HEK293 (cell line): ENCODE results near the gene RFPL1.
"Not testable (repeated sequence)": the region's sequence is repeated elsewhere in the genome, so short reads cannot be mapped to it uniquely, and the experiment has no call there.

ENCODE experiments used
- BCL11B ChIP-seq: fragments of 450-650 bp; formaldehyde crosslinking; IDR thresholded peaks from 2 replicates; pipeline ENCODE4 v1.5.1; 2016; ENCODE audit warnings: low read depth, missing biosample characterization, missing genetic modification characterization
- CTCF ChIP-seq: fragments of 450-650 bp; formaldehyde crosslinking; IDR thresholded peaks from 2 replicates; pipeline ENCODE4 v1.5.1; 2016; ENCODE audit warnings: missing biosample characterization, missing genetic modification characterization
- ZBTB11 ChIP-seq: fragments of 450-650 bp; formaldehyde crosslinking; conservative IDR thresholded peaks from 2 replicates; pipeline ENCODE4 v1.5.1; 2016; ENCODE audit warnings: low read depth, missing biosample characterization, missing genetic modification characterization
- ZNF174 ChIP-seq: fragments of 450-650 bp; formaldehyde crosslinking; IDR thresholded peaks from 2 replicates; pipeline ENCODE4 v1.5.0; 2017; ENCODE audit warnings: missing biosample characterization, mild to moderate bottlenecking, missing genetic modification characterization
- ZNF529 ChIP-seq: fragments of 450-650 bp; formaldehyde crosslinking; IDR thresholded peaks from 2 replicates; pipeline ENCODE4 v1.5.1; 2017; ENCODE audit warnings: missing genetic modification characterization, missing biosample characterization; ENCODE audit not compliant: insufficient replicate concordance
- ZNF549 ChIP-seq: fragments of 450-650 bp; IDR thresholded peaks from 2 replicates; pipeline ENCODE4 v1.5.1; 2018; ENCODE audit warnings: missing biosample characterization, missing genetic modification characterization, mild to moderate bottlenecking, inconsistent platforms, moderate library complexity
- ZNF645 ChIP-seq: fragments of 450-650 bp; formaldehyde crosslinking; IDR thresholded peaks from 2 replicates; pipeline ENCODE4; 2016; ENCODE audit warnings: missing biosample characterization, missing genetic modification characterization

- not testable (repeated sequence) for TF ChIP-seq CTCF, ZNF645, ZNF174, ZNF529, ZBTB11, ZNF549, BCL11B (tag by site-specific recombination)
Observed at GRCh38 chr22:29401538-29401937, 36.8 kb upstream of the RFPL1 start.
